ENCODE data around the gene DOHH.

- TF ChIP-seq CTCF (conservative IDR thresholded peaks at IDR 0.05; ENCODE audit: low read depth in 2 of 2): no peak
- TF ChIP-seq EZH2phosphoT487 (IDR thresholded peaks at IDR 0.05; ENCODE audit: unreplicated experiment): no peak
- no peak for TF ChIP-seq JUNB (IDR thresholded peaks at IDR 0.05; ENCODE audit: unreplicated experiment)
- TF ChIP-seq CREB1 (CRISPR knock-in tag; IDR thresholded peaks at IDR 0.05; ENCODE audit: low read depth): no peak
- no peak for TF ChIP-seq POLR2AphosphoS5 (IDR thresholded peaks at IDR 0.05; ENCODE audit: low read depth)
- TF ChIP-seq EZH2 (IDR thresholded peaks at IDR 0.05; ENCODE audit: low read depth, unreplicated experiment): no peak
- TF ChIP-seq ZNF331 (CRISPR knock-in tag; IDR thresholded peaks at IDR 0.05; ENCODE audit: low read depth): no peak
- TF ChIP-seq NANOG (IDR thresholded peaks at IDR 0.05; ENCODE audit: borderline replicate concordance): no peak
- TF ChIP-seq ZNF114 (CRISPR knock-in tag; IDR thresholded peaks at IDR 0.05): no peak
- TF ChIP-seq REST (IDR thresholded peaks at IDR 0.05; ENCODE audit: unreplicated experiment): no peak
- no peak for TF ChIP-seq ETS1 (IDR thresholded peaks at IDR 0.05)
- no peak for TF ChIP-seq STAT1 (IDR thresholded peaks at IDR 0.05; ENCODE audit: unreplicated experiment)
These were observed 15.5 kb upstream of the DOHH start for GRCh38 chr19:3515891-3516422.
